A204.1 (cell line): ENCODE data around the gene ARRDC4.

Experiments used
- FAIRE-seq: peaks from 2 replicates; lab custom pipeline; 2012; peaks lifted over from hg19 to GRCh38; lab: Jason Lieb, UNC

The ARRDC4 gene, protein sequence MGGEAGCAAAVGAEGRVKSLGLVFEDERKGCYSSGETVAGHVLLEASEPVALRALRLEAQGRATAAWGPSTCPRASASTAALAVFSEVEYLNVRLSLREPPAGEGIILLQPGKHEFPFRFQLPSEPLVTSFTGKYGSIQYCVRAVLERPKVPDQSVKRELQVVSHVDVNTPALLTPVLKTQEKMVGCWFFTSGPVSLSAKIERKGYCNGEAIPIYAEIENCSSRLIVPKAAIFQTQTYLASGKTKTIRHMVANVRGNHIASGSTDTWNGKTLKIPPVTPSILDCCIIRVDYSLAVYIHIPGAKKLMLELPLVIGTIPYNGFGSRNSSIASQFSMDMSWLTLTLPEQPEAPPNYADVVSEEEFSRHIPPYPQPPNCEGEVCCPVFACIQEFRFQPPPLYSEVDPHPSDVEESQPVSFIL

DNA sequence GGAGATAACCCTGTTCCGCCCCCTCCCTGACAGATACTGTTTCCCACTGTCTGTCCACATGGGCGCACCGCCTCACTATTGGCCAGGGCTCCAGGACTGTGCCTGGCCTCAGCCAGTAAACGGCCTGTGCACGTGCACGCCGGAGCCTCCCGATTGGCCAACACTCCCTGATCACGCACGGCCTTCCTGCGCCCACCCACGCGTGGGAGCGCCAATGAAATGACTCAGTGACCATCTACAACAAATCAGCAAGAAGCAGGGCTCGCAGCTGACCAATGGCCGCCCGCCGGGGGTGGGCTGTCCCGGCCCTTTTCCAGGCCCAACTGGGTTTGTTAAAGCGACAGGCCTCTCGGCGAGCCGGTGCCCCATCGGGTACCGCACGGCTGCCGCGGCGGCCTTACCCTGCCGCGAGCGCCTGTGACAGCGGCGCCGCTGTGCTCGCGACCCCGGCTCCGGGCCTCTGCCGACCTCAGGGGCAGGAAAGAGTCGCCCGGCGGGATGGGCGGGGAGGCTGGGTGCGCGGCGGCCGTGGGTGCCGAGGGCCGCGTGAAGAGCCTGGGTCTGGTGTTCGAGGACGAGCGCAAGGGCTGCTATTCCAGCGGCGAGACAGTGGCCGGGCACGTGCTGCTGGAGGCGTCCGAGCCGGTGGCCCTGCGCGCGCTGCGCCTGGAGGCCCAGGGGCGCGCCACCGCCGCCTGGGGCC is at the start of gene ARRDC4:
Gene ARRDC4 (plus strand): TSS at position 340 of the 703 bp plus-strand sequence. CDS start 159 bp downstream, at position 499.
- FAIRE-seq = no peak

DNA sequence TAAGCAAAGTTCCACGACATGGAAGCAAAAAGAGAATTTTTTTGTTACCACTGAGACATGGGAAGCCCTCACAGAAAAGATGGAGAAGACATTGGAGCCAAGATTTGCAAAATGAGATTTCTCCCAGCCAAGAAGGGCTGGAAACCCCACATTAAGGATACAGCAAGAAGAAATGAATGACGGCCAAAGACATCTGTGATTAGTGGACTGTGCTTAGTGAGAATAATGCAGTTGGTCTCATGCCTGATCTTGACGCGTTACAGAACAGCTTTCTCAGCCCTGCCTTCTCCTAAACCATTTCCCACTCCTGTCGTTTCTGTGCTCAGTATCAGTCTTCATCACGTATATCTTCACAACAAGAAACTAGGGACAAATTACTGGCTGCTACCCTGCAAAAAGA is 45.8 kb upstream of the ARRDC4 start:
- FAIRE-seq = no peak

DNA sequence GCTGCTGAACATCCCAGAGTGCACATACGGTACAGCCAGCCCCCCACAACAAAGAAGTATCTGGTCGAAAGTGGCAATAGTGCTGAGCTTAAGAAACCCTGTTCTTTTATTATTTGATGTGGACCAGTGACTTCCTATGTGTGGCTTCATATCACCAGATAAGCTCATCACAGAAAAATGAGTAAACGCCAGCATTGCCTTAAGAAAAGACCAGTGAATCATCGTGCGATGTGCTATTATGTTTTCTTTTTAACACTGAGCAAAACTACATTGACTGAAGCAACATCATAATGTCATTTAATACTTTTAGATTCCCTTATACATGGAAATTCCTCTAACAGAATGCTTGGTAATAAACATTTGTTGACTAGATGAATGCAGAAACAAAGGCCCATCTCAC is 45.2 kb upstream of the ARRDC4 start:
- FAIRE-seq = no peak

DNA sequence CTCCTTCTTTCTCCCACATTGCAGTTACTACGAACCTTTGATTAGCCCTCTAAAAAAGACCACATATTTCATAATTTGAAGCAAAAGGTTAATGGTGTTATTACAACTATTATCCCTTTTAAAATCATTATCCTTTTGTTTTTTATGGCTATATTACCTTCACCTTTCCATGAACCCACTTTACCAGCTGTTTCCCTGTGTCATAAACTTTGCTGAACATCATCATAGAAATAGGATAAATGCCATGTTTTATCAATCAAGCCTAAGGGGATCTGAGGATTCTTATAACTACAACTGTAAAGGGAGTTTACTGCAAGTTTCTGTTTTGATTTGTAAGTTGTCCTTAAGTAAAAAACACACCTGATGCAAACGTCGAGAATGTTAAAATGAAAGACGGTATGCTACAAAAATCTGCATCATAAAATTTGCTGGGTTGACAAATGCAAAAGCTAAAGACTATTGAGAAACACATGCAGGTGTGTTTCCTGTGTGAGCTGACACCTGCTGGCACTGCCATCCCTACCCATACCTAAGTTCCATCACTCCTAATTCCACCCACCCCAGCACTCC is 39.1 kb upstream of the ARRDC4 start:
- FAIRE-seq = no peak

DNA sequence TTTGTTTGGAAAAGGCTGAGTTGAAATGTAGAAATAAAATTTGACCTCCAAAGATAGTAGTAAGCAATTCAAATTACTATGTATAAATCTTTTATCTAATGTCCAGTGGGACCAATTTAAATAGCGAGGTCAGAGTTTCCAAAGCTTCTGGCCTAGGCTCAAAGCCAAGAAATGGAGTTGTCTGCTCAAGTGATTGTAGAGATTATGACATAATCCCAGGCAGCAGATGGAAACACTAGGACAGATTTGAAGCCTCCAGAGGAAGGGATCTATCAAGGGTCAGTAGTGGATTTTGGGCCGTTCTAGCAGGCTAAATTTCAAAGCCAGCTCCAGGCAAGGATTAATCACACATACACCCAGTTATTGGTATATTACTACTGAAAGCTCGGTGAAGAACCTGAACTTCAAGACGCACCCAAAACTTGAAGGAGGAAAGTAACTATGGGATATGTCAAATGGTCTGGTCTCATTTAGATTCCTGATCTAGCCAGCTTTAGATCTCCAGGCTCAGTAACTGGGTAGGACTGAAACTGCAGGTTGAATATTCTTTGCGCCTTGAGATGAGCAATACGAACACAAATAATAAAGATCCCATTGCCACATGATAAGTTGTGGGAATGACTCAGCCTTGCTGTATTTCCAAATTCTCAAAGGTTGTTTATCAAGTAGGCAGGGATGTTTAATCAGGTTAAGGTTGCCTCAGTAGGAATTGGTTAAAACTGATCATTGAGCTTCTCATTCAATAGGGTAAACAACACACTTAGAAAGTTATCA is 30.9 kb upstream of the ARRDC4 start:
- FAIRE-seq = no peak

DNA sequence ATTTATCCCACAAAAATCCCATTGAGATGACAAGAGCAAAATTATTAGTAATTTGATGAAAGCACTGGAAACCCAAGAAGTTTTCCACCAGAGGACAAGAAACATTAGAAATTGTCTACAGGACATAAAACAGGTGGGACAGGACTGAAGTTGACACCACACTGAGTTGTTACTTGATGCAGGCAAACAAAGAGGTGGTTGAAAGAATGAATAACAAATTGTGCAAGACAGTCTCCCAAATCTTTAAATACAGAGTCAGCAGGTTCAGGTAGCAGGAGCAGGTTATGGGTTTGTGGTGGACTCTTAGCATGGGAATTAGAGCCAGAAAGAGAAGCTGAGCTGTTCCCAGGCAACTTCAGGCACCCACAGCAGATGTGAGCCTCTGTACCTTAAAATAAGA is 30.3 kb upstream of the ARRDC4 start:
- FAIRE-seq = no peak

DNA sequence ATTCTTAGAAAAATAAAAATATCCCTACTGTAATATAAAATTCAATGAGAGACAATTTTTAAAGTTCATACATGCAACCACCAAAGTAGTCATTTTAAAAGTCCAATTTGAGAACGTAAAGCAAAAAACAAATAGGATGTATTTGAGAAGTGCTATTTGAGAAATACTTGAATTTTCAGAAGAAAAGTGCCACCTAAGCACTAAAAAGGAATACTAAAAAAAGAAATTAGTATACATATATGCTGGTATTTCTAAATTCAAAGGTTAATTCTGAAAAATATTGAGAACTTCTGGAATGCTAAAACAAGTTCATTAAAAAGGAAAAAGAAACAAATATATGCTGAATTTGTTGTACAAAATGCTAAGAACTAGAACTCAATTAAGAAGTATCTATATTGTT is 29.2 kb upstream of the ARRDC4 start:
- FAIRE-seq = no peak

DNA sequence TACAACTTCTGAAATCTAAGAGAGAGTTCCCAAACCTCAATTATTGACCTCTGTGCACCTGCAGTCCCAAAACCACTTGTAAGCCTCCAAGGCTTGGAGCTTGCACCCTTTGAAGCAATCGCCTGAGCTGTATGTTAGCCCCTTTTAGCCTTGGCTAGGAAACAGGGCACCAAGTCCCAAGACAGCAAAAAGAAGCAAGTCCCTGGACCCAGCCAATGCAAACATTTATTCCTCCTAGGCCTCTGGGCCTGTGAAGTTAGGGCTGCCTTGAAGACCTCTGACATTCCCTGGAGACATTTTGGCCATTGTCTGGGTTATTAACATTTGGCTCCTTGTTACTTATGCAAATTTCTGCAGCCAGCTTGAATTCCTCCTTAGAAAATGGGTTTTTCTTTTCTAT is 26.9 kb upstream of the ARRDC4 start:
- FAIRE-seq = no peak

DNA sequence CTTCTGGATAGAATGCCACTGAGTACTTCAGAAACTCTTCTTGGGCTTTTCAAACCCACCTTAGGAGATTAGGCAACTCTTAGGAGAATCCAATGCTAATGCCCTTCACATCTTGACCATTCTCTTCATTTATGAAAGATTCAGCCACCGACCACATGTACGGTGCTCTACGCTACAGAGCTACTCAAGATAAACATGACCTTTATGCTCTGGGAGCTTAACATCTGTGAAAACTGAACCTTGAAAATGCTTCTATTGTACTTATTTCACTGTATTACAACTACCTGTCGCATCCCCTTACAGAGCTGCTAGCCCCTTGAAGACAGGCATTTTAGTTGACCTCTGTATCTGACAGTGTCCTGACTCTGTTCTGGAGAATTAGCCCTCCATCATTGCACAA is 19.5 kb upstream of the ARRDC4 start:
- no peak for FAIRE-seq

DNA sequence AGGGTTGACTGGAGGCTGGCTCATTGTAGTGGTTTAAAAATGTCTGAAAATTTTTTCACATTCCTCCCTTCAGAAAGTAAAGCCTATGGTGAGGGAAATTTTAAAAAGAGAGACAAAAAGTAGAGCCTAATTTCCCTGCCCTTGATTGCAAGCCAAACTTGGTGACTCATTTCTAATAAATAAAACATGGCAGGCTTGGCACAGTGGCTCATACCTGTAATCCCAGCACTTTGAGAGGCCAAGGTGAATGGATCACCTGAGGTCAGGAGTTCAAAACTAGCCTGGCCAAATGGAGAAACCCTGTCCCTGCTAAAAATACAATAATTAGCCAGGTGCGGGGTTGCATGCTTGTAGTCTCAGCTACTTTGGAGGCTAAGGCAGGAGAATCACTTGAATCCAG is 18.9 kb upstream of the ARRDC4 start:
- no peak for FAIRE-seq

DNA sequence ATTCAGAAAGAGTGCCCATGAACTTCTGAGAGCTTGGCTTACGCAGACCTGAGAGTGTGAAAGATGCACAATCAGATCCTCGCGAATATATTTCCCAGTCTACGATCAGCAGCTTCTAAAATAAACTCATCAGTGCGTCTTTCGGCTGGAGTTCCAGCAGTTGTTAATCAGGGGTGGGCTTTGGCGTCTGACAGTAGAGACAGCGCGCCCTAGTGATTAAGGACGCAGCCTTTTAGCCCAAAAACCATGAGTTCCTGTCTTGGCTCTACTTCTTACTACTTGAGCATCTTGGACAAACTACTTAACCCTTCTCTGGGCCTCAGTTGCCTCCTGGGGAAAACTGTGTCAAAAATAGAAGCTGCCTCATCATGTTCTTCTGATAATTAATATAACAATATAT is 15.8 kb upstream of the ARRDC4 start:
- FAIRE-seq = no peak

DNA sequence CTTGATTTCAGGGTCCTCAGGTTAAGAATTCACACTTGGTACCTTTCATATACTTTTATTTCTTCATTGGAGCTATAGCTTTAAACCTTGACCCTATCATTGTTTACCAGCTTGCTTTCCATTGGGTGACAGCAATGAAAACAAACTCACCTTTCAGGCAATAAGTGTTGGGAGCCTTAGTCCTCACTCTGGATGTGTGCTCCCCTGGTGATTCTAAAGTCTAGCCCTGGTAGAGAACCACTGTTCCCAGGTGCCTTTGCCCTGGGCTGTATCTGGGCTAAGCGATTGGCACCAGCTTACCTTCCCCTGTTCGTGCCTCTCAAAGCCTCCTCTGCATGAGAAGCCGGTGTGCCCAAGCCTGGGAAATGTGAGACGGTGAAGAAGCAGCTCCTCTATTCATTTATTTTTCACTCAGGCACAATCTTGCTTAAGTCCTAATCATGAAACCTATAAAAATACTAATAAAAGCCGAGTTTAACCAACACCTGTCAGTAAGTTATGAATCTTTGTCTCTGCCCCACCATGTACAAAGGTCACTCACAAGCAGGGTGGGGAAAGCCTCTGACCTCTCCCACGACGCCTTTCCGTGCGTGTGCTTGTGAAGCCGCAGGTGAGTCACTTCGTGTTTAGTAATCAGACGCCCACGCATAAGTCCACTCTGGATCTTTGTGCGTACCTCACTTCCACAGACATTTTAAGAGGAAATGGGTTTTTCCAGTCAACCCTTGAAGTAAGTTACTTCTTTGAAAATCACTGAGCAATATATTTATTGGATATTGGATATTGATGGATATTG is 12.8 kb upstream of the ARRDC4 start:
- FAIRE-seq = no peak

DNA sequence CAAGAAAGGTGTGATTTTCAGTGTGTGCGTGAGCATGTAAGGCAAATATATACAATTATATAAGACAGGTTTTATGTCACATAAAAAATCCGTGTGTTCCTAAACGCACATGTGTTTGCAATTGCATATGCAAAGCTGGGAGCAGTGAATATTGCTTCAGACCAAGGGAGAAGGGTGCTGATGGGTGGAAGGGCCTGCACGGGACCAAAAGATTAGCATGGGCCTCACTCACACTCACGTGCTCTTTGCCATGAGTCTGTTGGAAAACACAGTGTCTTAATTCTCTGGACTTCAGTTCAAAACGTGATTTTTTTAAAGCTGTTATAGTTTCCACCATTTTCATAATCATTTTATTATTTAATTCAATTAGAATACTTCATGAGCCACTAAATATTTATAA is 7.2 kb upstream of the ARRDC4 start:
- FAIRE-seq = no peak

DNA sequence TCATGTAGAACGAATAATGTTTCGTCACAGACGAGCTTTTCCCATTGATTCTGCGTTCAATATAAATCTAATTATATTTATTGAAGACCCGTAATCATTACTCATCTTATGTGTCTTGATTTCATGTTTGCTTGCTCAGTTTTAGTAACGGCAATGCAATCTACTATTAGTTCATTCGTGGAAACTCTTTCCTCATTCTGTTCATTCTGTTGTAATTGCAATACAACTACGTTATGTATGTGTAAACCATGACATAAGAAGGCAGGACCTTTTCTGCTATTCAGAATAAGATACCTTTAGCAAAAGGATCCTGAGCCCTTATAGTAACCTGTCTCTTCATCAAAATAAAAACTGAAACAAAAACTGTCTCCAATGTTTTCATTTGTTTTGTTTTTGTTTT is 6.8 kb upstream of the ARRDC4 start:
- FAIRE-seq = no peak

DNA sequence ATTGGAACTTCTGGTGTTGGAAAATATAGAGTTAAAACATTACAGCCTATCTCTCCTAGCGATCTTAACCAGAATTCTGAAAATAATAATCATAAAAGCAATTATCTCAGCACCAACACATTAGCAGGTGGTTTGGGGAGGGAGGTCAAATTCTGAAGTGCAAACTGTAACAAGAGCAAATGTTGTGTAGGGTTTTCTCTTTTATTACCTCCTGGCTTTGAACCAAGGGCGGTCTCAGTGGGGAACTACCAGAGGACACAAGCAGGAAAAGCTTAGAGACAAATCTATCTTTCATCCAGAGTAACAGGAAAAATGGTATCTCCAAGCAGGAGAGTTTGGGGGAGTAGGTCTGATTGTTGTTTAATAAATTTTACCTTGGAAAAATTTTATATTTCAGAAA is 5.5 kb upstream of the ARRDC4 start:
- FAIRE-seq = no peak

DNA sequence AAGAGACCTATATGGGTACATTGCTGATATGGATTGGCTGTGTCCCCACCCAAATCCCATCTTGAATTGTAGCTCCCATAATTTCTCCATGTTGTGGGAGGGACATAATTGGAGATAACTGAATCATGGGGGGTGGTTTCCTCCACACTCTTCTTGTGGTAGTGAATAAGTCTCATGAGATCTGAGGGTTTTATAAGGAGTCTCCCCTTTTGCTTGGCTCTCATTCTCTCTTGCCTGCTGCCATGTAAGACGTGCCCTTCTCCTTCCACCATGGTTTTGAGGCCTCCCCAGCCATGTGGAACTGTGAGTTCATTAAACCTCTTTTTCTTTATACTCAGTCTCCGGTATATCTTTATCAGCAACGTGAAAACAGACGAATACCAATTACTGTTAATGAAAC is 5.0 kb upstream of the ARRDC4 start:
- no peak for FAIRE-seq

DNA sequence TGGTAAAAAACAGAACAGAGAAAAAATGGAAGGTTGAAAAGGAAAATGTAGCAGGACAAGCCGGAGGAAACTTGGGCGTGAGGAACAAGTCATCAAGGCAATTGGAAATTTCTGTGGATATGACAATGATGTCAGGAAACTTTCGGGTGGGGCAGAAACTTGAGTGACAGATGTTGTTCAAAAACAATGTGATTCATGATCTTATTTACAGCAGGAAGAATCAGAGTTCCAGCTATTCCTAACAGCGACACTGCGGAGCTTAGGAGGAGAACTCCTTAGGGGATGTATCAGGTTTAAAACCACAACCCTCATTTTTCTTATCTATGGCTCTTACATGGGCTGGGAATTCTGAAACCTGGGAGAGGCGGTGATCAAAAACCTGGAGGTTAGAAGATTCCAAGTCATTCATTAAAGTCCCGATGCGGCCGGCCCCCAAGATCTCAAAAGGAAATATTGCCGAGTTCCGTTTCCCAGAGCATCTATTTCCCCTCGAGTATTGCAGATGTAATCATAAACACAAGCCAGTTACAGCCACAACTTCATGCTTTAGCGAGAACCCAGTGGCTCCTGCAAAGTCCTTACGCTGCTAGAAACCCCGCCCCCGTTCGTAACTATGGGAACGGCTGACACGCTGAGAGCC is 659 bp upstream of the ARRDC4 start:
- no peak for FAIRE-seq

DNA sequence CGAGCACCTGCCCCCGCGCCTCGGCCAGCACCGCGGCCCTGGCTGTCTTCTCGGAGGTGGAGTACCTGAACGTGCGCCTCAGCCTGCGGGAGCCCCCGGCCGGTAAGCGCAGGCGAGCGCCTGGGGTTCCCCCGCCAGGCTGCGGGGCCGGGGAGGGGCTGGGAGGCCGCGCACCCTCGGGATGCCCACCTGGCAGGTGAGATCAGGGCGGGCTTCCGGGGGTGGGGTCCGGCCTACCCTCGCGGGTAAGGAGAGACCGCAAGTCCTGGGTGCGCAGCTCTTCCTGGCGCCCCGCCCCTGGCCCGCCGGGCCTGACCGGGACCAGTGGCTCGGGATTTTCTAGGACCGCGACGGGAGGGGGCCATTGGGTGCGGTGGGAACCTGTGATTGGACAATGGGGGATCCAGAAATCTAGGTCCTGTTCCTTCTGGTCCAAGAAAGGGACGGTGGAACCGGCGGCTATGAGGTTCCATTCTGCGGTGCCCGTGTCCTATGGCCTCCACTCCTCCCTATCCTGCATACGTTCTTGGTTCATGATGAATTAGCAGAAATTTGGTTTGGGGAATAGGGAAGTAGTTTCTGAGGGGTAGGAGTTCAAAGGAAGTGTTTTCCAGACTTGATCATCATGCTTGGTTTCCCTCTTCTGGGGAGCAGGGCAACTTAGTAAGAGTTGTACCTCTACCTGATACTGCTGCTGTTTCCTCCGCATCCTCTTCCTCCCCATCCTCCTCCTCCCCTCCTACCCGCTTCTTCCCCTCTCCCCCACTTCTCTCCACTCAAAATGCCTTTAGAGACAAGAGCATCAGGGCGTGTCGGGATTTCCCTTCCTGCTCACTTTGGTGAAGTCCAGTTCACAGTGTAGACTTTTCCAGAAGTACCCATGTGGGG is 808 bp downstream of the ARRDC4 start:
- no peak for FAIRE-seq

DNA sequence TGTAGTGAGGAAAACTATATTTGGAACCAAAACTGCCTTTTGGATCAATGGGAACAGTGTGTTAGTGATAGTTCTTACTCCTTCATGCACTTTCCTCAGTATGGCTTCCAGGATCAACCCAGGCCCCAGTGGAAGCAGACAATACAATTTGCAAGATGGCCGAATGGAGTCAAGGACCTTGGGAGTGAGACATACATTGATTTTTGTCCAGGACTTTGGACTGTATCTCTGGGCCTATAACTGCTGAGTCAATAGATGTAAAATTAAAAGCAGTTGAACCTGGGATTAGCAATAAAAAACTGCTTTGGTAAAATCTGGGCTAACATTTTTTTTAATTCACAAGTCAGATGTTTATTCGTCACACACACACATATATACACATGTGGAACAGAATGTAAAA is 1.8 kb downstream of the ARRDC4 start:
- no peak for FAIRE-seq

DNA sequence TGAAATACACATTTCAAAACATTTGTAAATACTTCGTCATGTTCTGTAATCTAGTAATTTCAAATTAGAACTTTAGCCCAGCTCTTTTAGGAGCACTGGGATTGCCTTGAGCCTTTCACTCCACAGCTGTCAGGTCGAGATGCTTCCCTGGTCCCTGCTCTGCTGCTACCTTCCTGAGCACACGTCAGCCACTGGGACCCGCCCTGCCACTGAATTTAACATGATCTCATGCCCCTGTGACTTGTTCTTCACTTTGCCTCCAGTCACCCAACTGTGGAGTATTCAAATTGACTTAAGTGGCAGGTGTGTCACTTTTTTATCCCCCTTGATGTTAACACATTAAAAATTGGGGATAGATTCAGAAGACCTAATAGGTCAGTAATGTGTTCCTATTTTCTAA is 3.3 kb downstream of the ARRDC4 start:
- FAIRE-seq = no peak
